HL-60 (cell line): Measurements from ENCODE around the gene TMBIM4.

Source experiments
- DNase-seq, 2 experiments: peaks; one replicate each; pipeline ENCODE4 v3.0.0-alpha.2; 2010 to 2020; ENCODE audit warnings: low read depth in 1 of 2, low spot score in 1 of 2
- H3K27ac ChIP-seq: fragments of 250-450 bp; sonication (Bioruptor Pico); replicated peaks from 2 replicates; pipeline ENCODE4 v1.5.1; 2020; ENCODE audit warnings: mild to moderate bottlenecking, moderate library complexity
- H3K27me3 ChIP-seq: fragments of 250-450 bp; sonication (Bioruptor Pico); 2 replicates; pipeline ENCODE4 v1.5.1; 2021; ENCODE audit warnings: mild to moderate bottlenecking, moderate library complexity; ENCODE audit not compliant: insufficient read depth, poor library complexity, severe bottlenecking
- H3K4me3 ChIP-seq: replicated peaks from 2 replicates; pipeline ENCODE4 v1.5.1; 2011; ENCODE audit warnings: mild to moderate bottlenecking, control low read depth, low read length; ENCODE audit not compliant: insufficient read depth
- GABPA ChIP-seq: IDR thresholded peaks from 2 replicates; pipeline ENCODE4 v1.6.1; 2012; ENCODE audit warnings: low read depth
- POLR2AphosphoS5 ChIP-seq: IDR thresholded peaks from 2 replicates; pipeline ENCODE4 v1.6.1; 2012; ENCODE audit warnings: low read depth
- SPI1 ChIP-seq: IDR thresholded peaks from 2 replicates; pipeline ENCODE4 v1.6.1; 2012; ENCODE audit warnings: low read depth, mild to moderate bottlenecking, borderline replicate concordance
- TF ChIP-seq, protein P1 (sequence below): IDR thresholded peaks from 2 replicates; pipeline ENCODE4 v1.6.1; 2012; ENCODE audit warnings: low read depth; ENCODE audit not compliant: insufficient replicate concordance
- TF ChIP-seq, protein P2 (sequence below): IDR thresholded peaks from one replicate; pipeline ENCODE4 v1.5.1; 2011; ENCODE audit warnings: low read length, control low read depth, inconsistent platforms; ENCODE audit not compliant: insufficient read depth

The TMBIM4 gene

DNA sequence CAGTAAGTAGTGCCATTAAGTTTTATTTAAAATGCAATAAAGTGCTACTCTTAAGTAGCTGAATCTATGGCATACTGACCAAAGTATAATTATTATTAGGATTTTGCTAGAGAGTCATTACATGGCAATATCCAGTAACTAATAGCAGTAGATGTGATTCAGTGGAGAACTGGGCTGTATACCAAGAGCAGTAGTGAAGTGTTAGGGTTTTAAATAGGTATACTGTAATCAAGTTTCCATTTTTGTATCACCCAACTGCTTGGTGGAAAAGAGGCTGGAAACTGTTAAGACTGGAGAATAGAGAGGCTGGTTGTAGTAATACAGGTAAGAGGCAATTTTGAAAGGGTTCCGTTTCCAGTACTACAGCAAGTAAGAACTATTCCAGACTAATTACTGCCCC, 25.9 kb downstream of the TMBIM4 start:
- Histone ChIP-seq H3K27ac (peak overlapping the region; percentile 96), H3K27me3 (no peaks in the 10 kb centered on the region), H3K4me3 (no peak overlapping the region)
- DNase-seq, result no peak
- TF ChIP-seq SPI1 (no peak), GABPA (no peak), POLR2AphosphoS5 (no peak)
- TF ChIP-seq, protein P1, sequence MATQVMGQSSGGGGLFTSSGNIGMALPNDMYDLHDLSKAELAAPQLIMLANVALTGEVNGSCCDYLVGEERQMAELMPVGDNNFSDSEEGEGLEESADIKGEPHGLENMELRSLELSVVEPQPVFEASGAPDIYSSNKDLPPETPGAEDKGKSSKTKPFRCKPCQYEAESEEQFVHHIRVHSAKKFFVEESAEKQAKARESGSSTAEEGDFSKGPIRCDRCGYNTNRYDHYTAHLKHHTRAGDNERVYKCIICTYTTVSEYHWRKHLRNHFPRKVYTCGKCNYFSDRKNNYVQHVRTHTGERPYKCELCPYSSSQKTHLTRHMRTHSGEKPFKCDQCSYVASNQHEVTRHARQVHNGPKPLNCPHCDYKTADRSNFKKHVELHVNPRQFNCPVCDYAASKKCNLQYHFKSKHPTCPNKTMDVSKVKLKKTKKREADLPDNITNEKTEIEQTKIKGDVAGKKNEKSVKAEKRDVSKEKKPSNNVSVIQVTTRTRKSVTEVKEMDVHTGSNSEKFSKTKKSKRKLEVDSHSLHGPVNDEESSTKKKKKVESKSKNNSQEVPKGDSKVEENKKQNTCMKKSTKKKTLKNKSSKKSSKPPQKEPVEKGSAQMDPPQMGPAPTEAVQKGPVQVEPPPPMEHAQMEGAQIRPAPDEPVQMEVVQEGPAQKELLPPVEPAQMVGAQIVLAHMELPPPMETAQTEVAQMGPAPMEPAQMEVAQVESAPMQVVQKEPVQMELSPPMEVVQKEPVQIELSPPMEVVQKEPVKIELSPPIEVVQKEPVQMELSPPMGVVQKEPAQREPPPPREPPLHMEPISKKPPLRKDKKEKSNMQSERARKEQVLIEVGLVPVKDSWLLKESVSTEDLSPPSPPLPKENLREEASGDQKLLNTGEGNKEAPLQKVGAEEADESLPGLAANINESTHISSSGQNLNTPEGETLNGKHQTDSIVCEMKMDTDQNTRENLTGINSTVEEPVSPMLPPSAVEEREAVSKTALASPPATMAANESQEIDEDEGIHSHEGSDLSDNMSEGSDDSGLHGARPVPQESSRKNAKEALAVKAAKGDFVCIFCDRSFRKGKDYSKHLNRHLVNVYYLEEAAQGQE, result no peak
- TF ChIP-seq, protein P2, sequence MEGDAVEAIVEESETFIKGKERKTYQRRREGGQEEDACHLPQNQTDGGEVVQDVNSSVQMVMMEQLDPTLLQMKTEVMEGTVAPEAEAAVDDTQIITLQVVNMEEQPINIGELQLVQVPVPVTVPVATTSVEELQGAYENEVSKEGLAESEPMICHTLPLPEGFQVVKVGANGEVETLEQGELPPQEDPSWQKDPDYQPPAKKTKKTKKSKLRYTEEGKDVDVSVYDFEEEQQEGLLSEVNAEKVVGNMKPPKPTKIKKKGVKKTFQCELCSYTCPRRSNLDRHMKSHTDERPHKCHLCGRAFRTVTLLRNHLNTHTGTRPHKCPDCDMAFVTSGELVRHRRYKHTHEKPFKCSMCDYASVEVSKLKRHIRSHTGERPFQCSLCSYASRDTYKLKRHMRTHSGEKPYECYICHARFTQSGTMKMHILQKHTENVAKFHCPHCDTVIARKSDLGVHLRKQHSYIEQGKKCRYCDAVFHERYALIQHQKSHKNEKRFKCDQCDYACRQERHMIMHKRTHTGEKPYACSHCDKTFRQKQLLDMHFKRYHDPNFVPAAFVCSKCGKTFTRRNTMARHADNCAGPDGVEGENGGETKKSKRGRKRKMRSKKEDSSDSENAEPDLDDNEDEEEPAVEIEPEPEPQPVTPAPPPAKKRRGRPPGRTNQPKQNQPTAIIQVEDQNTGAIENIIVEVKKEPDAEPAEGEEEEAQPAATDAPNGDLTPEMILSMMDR, result no peak

DNA sequence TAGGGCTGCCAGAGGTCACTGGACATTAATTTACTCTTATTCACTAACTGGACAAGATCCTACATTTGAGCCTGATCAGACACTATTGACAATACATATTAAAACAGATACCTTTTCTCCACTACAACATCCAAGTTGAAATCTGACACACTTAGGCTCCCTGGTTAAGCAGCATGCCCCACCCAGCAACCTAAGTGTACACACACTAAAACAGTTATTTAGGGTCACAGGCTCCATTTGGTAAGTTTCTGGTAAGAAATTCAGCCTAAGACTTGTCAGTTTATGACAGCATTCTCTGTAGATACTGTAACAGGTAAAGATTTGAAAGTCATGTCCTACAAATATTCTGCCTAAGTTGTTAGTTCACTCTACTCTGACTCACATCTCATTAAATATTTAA, 27.0 kb downstream of the TMBIM4 start:
- peak overlapping the region; percentile 96 for H3K27ac ChIP-seq
- TF ChIP-seq, protein P1, result no peak
- no peak for TF ChIP-seq POLR2AphosphoS5
- TF ChIP-seq, protein P2, result no peak
- no peak for TF ChIP-seq SPI1
- no peak for TF ChIP-seq GABPA
- no peak overlapping the region for H3K4me3 ChIP-seq
- DNase-seq, result no peak
- H3K27me3 ChIP-seq, result no peaks in the 10 kb centered on the region

DNA sequence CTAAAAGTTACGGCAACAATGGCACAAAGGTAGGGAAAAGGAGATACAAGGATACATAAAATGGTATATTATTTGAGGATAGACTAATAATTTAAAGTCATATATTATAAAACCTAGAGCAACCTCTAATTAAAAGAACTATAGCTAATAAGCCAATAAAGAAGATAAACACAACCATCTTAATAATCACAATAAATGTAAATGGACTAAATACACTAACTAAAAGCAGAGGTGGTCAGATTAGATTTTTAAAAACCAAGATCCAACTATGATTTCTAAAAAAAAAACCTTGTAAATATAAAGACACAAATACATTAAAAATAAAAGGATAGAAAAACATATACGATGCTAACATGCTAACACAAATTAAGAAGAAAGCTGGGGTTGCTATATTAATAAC, 28.5 kb downstream of the TMBIM4 start:
- TF ChIP-seq, protein P1, result no peak
- TF ChIP-seq SPI1, result no peak
- TF ChIP-seq, protein P2, result no peak
- TF ChIP-seq POLR2AphosphoS5, result no peak
- TF ChIP-seq GABPA, result no peak
- H3K27ac ChIP-seq, result no peak overlapping the region
- DNase-seq, result no peak
- no peaks in the 10 kb centered on the region for H3K27me3 ChIP-seq
- H3K4me3 ChIP-seq, result no peak overlapping the region
